Endodermal cell (in vitro differentiated cells): ENCODE results near the gene EI24. TPM values are rescaled to one million over a fixed set of nuclear protein-coding genes. Genes with fewer than 3 reads are reported as not detected.

Experiments
- DNase-seq: peaks from one replicate; pipeline ENCODE4 v3.0.0-alpha.2; 2017
- H3K27ac ChIP-seq: 2 replicates; pipeline ENCODE4 v1.5.1; 2013; ENCODE audit warnings: mild to moderate bottlenecking, low read depth, low read length, moderate library complexity
- H3K27me3 ChIP-seq: 2 replicates; pipeline ENCODE4 v1.6.1; 2013; ENCODE audit warnings: mild to moderate bottlenecking, low read length, moderate library complexity; ENCODE audit not compliant: insufficient read depth, control insufficient read depth, poor library complexity, severe bottlenecking
- H3K36me3 ChIP-seq: 2 replicates; pipeline ENCODE4 v1.7.0; 2013; ENCODE audit warnings: mild to moderate bottlenecking, low read length, moderate library complexity; ENCODE audit not compliant: control insufficient read depth, insufficient read depth
- H3K4me1 ChIP-seq: one replicate; pipeline ENCODE4 v1.7.0; 2013; ENCODE audit warnings: low read length; ENCODE audit not compliant: control insufficient read depth, insufficient read depth
- H3K4me3 ChIP-seq: 2 replicates; pipeline ENCODE4 v1.5.1; 2013; ENCODE audit warnings: mild to moderate bottlenecking, low read length, moderate library complexity
- H3K9ac ChIP-seq: 2 replicates; pipeline ENCODE4 v1.6.1; 2013; ENCODE audit warnings: mild to moderate bottlenecking, low read length, moderate library complexity; ENCODE audit not compliant: poor library complexity, severe bottlenecking; ENCODE audit errors: extremely low read depth
- H3K9me3 ChIP-seq: 2 replicates; pipeline ENCODE4 v1.6.1; 2013; ENCODE audit warnings: mild to moderate bottlenecking, low read length, moderate library complexity; ENCODE audit not compliant: control insufficient read depth
- H3K27ac Mint-ChIP-seq: 2 replicates; pipeline ENCODE4 v1.8.0; 2020; ENCODE audit warnings: mixed read lengths
- H3K27me3 Mint-ChIP-seq: 2 replicates; pipeline ENCODE4 v1.8.0; 2021; ENCODE audit warnings: mild to moderate bottlenecking, mixed read lengths; ENCODE audit not compliant: insufficient read depth
- H3K36me3 Mint-ChIP-seq: 2 replicates; pipeline ENCODE4 v1.8.0; 2020; ENCODE audit warnings: low read depth, mixed read lengths
- H3K4me1 Mint-ChIP-seq: 2 replicates; pipeline ENCODE4 v1.8.0; 2020; ENCODE audit warnings: mixed read lengths
- H3K4me3 Mint-ChIP-seq: 2 replicates; pipeline ENCODE4 v1.8.0; 2020; ENCODE audit warnings: mild to moderate bottlenecking, moderate library complexity, mixed read lengths
- H3K9me3 Mint-ChIP-seq: 2 replicates; pipeline ENCODE4 v1.8.0; 2020; ENCODE audit warnings: mild to moderate bottlenecking, mixed read lengths
- WGBS, 2 experiments: methylation state at CpG; one replicate each; pipeline versions ENCODE4 v1.1.5 to v1.1.7; 2013; ENCODE audit warnings: missing lambda C conversion rate in 2 of 2, mixed read lengths in 1 of 2; ENCODE audit not compliant: insufficient coverage in 1 of 2, insufficient read length in 1 of 2; 5-methylcytosine and 5-hydroxymethylcytosine counted together
- total RNA-seq, 2 donors: library from RNA; stranded (reverse); fragmentation: NEBNext Ultra II Directional in 1 of 2; extraction: Animal tissue kit (Norgen Biotek cat#: 25700) in 1 of 2; gene quantifications; 2 replicates in 1 of 2; 3 replicates in 1 of 2; pipeline ENCODE4 v1.2.1, GENCODE V29; 2021
- TF ChIP-seq, protein P1 (sequence below): fragments of 200-600 bp; sonication (generic); conservative IDR thresholded peaks from 2 replicates; pipeline ENCODE4 v1.5.0; 2021; ENCODE audit warnings: antibody characterized with exemption, mild to moderate bottlenecking

Gene EI24
- total RNA-seq, 2 donors from 2014 or later, result 102 to 110 TPM

DNA sequence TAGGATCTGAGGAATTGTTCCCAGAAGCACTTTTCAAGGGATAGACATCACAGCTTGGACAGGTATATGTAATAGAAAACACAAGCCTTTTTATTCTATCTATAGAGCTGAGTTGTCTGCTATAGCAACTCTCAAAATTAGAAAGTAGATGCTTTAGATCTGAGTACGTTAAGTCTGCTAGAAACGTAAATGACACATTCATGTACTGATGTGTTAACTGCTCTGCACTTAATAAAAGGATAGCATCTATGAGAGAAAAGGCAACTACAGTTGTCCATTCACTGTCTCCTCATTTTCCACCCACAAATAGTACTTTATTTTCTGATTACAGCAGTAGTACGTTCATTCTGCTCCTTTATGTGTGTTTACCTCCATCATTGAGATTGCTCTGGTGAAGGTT lies 17.3 kb downstream of the EI24 start:
- Mint-ChIP-seq H3K27ac (no peak overlapping the region), H3K4me3 (no peak overlapping the region), H3K36me3 (peaks cover 22% of the 10 kb centered on the region), H3K9me3 (no peaks in the 10 kb centered on the region), H3K4me1 (peaks cover 15% of the 10 kb centered on the region), H3K27me3 (no peaks in the 10 kb centered on the region)
- no peak overlapping the region for H3K4me3 ChIP-seq
- H3K36me3 ChIP-seq, result peaks cover 30% of the 10 kb centered on the region
- H3K9ac ChIP-seq, result no peak overlapping the region
- TF ChIP-seq, protein P1, sequence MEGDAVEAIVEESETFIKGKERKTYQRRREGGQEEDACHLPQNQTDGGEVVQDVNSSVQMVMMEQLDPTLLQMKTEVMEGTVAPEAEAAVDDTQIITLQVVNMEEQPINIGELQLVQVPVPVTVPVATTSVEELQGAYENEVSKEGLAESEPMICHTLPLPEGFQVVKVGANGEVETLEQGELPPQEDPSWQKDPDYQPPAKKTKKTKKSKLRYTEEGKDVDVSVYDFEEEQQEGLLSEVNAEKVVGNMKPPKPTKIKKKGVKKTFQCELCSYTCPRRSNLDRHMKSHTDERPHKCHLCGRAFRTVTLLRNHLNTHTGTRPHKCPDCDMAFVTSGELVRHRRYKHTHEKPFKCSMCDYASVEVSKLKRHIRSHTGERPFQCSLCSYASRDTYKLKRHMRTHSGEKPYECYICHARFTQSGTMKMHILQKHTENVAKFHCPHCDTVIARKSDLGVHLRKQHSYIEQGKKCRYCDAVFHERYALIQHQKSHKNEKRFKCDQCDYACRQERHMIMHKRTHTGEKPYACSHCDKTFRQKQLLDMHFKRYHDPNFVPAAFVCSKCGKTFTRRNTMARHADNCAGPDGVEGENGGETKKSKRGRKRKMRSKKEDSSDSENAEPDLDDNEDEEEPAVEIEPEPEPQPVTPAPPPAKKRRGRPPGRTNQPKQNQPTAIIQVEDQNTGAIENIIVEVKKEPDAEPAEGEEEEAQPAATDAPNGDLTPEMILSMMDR, result no peak
- WGBS, 2 experiments, result 90 to 100% methylated on average over 2 to 3 of the region's 3 CpGs
- H3K4me1 ChIP-seq, result no peaks in the 10 kb centered on the region
- DNase-seq, result no peak
- no peak overlapping the region for H3K27ac ChIP-seq
- H3K27me3 ChIP-seq, result no peaks in the 10 kb centered on the region
- H3K9me3 ChIP-seq, result no peaks in the 10 kb centered on the region

GRCh38 chr11:125587480-125587879 lies 18.2 kb downstream of the EI24 start:
- H3K9me3 ChIP-seq, result no peaks in the 10 kb centered on the region
- H3K27ac ChIP-seq, result no peak overlapping the region
- WGBS, 2 experiments, result 96 to 100% methylated on average over 1 of the region's 1 CpG
- H3K4me1 ChIP-seq, result no peaks in the 10 kb centered on the region
- H3K27ac Mint-ChIP-seq, result no peak overlapping the region
- no peak overlapping the region for H3K4me3 Mint-ChIP-seq
- TF ChIP-seq, protein P1, result no peak
- peaks cover 16% of the 10 kb centered on the region for H3K4me1 Mint-ChIP-seq
- peaks cover 21% of the 10 kb centered on the region for H3K36me3 Mint-ChIP-seq
- no peak overlapping the region for H3K9ac ChIP-seq
- DNase-seq, result no peak
- H3K9me3 Mint-ChIP-seq, result no peaks in the 10 kb centered on the region
- no peak overlapping the region for H3K4me3 ChIP-seq
- H3K27me3 ChIP-seq, result no peaks in the 10 kb centered on the region
- H3K36me3 ChIP-seq, result peaks cover 21% of the 10 kb centered on the region
- no peaks in the 10 kb centered on the region for H3K27me3 Mint-ChIP-seq

GRCh38 chr11:125588505-125588904 lies 19.2 kb downstream of the EI24 start:
- Histone ChIP-seq H3K27ac (no peak overlapping the region), H3K36me3 (peaks cover 11% of the 10 kb centered on the region), H3K9ac (no peak overlapping the region), H3K4me1 (no peaks in the 10 kb centered on the region), H3K4me3 (no peak overlapping the region), H3K9me3 (no peaks in the 10 kb centered on the region), H3K27me3 (no peaks in the 10 kb centered on the region)
- no peaks in the 10 kb centered on the region for H3K9me3 Mint-ChIP-seq
- no peak overlapping the region for H3K27ac Mint-ChIP-seq
- no peak for DNase-seq
- 81 to 86% methylated on average over 1 to 3 of the region's 3 CpGs for WGBS, 2 experiments
- TF ChIP-seq, protein P1, result no peak
- no peaks in the 10 kb centered on the region for H3K27me3 Mint-ChIP-seq
- H3K4me3 Mint-ChIP-seq, result no peak overlapping the region
- peaks cover 19% of the 10 kb centered on the region for H3K4me1 Mint-ChIP-seq
- H3K36me3 Mint-ChIP-seq, result peaks cover 13% of the 10 kb centered on the region
